HepG2 (cell line): ENCODE data around the gene ANAPC16. TPM values are rescaled to one million over a fixed set of nuclear protein-coding genes. Genes with fewer than 3 reads are reported as not detected.

Source experiments
- ADNP ChIP-seq: sonication (generic); formaldehyde crosslinking; IDR thresholded peaks from 2 replicates; pipeline ENCODE4 v1.4.0; 2020; ENCODE audit warnings: missing genetic modification reagents
- BCLAF1 ChIP-seq: fragments of 450-650 bp; IDR thresholded peaks from 2 replicates; pipeline ENCODE4 v1.6.1; 2017; ENCODE audit warnings: mild to moderate bottlenecking
- EHMT2 ChIP-seq: fragments of 200-600 bp; sonication (generic); IDR thresholded peaks from 2 replicates; pipeline ENCODE4 v1.7.0; 2017; ENCODE audit warnings: antibody characterized with exemption, low read depth, low read length, borderline replicate concordance
- EZH2 ChIP-seq: conservative IDR thresholded peaks from 2 replicates; pipeline ENCODE4 v1.6.1; 2012; ENCODE audit warnings: mild to moderate bottlenecking, low read depth, low read length, moderate library complexity
- HNF1B ChIP-seq: sonication (generic); formaldehyde crosslinking; IDR thresholded peaks from 2 replicates; pipeline ENCODE4 v1.5.1; 2020; ENCODE audit warnings: mild to moderate bottlenecking, moderate library complexity, missing genetic modification reagents
- KAT7 ChIP-seq: IDR thresholded peaks from 2 replicates; pipeline ENCODE4 v1.6.1; 2018; ENCODE audit warnings: borderline replicate concordance, missing compliant biosample characterization
- MXD1 ChIP-seq: sonication (generic); formaldehyde crosslinking; IDR thresholded peaks from 2 replicates; pipeline ENCODE4 v1.4.0; 2020; ENCODE audit warnings: mild to moderate bottlenecking, missing genetic modification reagents
- PHF20 ChIP-seq: sonication (generic); formaldehyde crosslinking; IDR thresholded peaks from 2 replicates; pipeline ENCODE4 v1.5.0; 2020; ENCODE audit warnings: mild to moderate bottlenecking, missing genetic modification reagents
- PHF8 ChIP-seq: sonication (generic); formaldehyde crosslinking; IDR thresholded peaks from 2 replicates; pipeline ENCODE4 v1.5.0; 2020; ENCODE audit warnings: missing genetic modification reagents
- SCMH1 ChIP-seq: sonication (generic); formaldehyde crosslinking; IDR thresholded peaks from 2 replicates; pipeline ENCODE4 v1.9.0; 2021; ENCODE audit warnings: missing genetic modification reagents, mild to moderate bottlenecking, borderline replicate concordance
- SP4 ChIP-seq: sonication (generic); formaldehyde crosslinking; IDR thresholded peaks from 2 replicates; pipeline ENCODE4 v1.8.1; 2023; ENCODE audit warnings: mild to moderate bottlenecking, missing genetic modification reagents
- TARDBP ChIP-seq: sonication (generic); formaldehyde crosslinking; IDR thresholded peaks from 2 replicates; pipeline ENCODE4 v1.8.0; 2022; ENCODE audit warnings: mild to moderate bottlenecking, missing genetic modification reagents
- TFE3 ChIP-seq: IDR thresholded peaks from 2 replicates; pipeline ENCODE4 v1.6.1; 2016
- ZC3H4 ChIP-seq: sonication (generic); formaldehyde crosslinking; IDR thresholded peaks from 2 replicates; pipeline ENCODE4 v1.4.0; 2020; ENCODE audit warnings: missing genetic modification reagents, borderline replicate concordance
- ZNF143 ChIP-seq: sonication (generic); formaldehyde crosslinking; IDR thresholded peaks from 2 replicates; pipeline ENCODE4 v1.4.0; 2020; ENCODE audit warnings: missing genetic modification reagents
- ZNF274 ChIP-seq: sonication (generic); formaldehyde crosslinking; IDR thresholded peaks from 2 replicates; pipeline ENCODE4 v1.5.1; 2020; ENCODE audit warnings: mild to moderate bottlenecking, missing genetic modification reagents
- ZNF441 ChIP-seq: sonication (generic); formaldehyde crosslinking; IDR thresholded peaks from 2 replicates; pipeline ENCODE4 v1.7.0; 2021; ENCODE audit warnings: missing genetic modification reagents, borderline replicate concordance
- ZNF513 ChIP-seq: sonication (generic); formaldehyde crosslinking; conservative IDR thresholded peaks from 2 replicates; pipeline ENCODE4 v1.5.0; 2020; ENCODE audit warnings: missing genetic modification reagents
- ZNF768 ChIP-seq: sonication (generic); formaldehyde crosslinking; IDR thresholded peaks from 2 replicates; pipeline ENCODE4 v1.4.0; 2020; ENCODE audit warnings: missing genetic modification reagents
- ZNF780A ChIP-seq: sonication (generic); formaldehyde crosslinking; IDR thresholded peaks from 2 replicates; pipeline ENCODE4 v1.8.0; 2022; ENCODE audit warnings: mild to moderate bottlenecking, missing genetic modification reagents, moderate library complexity
- polyA plus RNA-seq, 8 experiments: library from polyadenylated mRNA; depleted of rRNA in 3 of 8; stranded (reverse) in 7 of 8; unstranded in 1 of 8; fragments of >200 nt; fragmentation: Illumina TruSeq in 4 of 8; extraction: Trizol in 4 of 8; gene quantifications; 2 replicates each; pipeline versions ENCODE4 v1.2.1 to v1.2.3, GENCODE V29; 2011 to 2016; ENCODE audit warnings: low read depth in 4 of 8, missing spikeins in 1 of 8, mixed read lengths in 1 of 8; ENCODE audit not compliant: insufficient read depth in 1 of 8
- total RNA-seq, 5 experiments: library from RNA; depleted of rRNA; stranded (reverse); fragments of >200 nt; fragmentation: Illumina TruSeq; extraction: Trizol; gene quantifications; 2 replicates each; pipeline ENCODE4 v1.2.3, GENCODE V29; 2016; ENCODE audit warnings: low read depth in 1 of 5
- TF ChIP-seq, protein P1 (sequence below): sonication (generic); formaldehyde crosslinking; IDR thresholded peaks from 2 replicates; pipeline ENCODE4 v1.5.0; 2020; ENCODE audit warnings: missing genetic modification reagents

ANAPC16 gene
- total and polyA plus RNA-seq, 2 of the 13 experiments (the other 11 are each of a cell fraction or from before 2014, with no cell fraction given), result 74.8 to 89.4 TPM

- peak; percentile 40; the same call in 1 of the 2 replicates for TF ChIP-seq PHF8 (CRISPR knock-in tag)
- peak; percentile 47; the same call in 1 of the 2 replicates for TF ChIP-seq MXD1
- no peak for TF ChIP-seq SCMH1 (CRISPR knock-in tag)
- TF ChIP-seq, protein P1, sequence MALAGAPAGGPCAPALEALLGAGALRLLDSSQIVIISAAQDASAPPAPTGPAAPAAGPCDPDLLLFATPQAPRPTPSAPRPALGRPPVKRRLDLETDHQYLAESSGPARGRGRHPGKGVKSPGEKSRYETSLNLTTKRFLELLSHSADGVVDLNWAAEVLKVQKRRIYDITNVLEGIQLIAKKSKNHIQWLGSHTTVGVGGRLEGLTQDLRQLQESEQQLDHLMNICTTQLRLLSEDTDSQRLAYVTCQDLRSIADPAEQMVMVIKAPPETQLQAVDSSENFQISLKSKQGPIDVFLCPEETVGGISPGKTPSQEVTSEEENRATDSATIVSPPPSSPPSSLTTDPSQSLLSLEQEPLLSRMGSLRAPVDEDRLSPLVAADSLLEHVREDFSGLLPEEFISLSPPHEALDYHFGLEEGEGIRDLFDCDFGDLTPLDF (CRISPR knock-in tag), result no peak
- TF ChIP-seq KAT7 (CRISPR knock-in tag), result peak; percentile 21; the same call in 1 of the 2 replicates
- TF ChIP-seq ZNF274 (CRISPR knock-in tag), result no peak; the same call in 1 of the 2 replicates
- no peak for TF ChIP-seq BCLAF1
- TF ChIP-seq HNF1B, result no peak; the same call in 1 of the 2 replicates
- TF ChIP-seq ZC3H4, result no peak
- TF ChIP-seq TARDBP (CRISPR knock-in tag), result peak; percentile 82
- no peak for TF ChIP-seq SP4
- TF ChIP-seq ZNF143 (CRISPR knock-in tag), result no peak
- TF ChIP-seq EZH2, result no peak
- no peak for TF ChIP-seq ZNF441 (CRISPR knock-in tag)
- TF ChIP-seq ZNF513, result no peak
- TF ChIP-seq ADNP (CRISPR knock-in tag), result no peak
- TF ChIP-seq ZNF780A (CRISPR knock-in tag), result no peak
- TF ChIP-seq ZNF768 (CRISPR knock-in tag), result peak; percentile 46; the same call in 1 of the 2 replicates
- TF ChIP-seq PHF20, result no peak
- no peak; the same call in 1 of the 2 replicates for TF ChIP-seq TFE3 (CRISPR knock-in tag)
- no peak for TF ChIP-seq EHMT2
These were observed 59.0 kb downstream of the ANAPC16 start (continued) for GRCh38 chr10:72274730-72275350.
